Gastroesophageal sphincter (tissue), 3 donors: ENCODE measurements around the gene WDFY3.

ENCODE experiments used
- POLR2A ChIP-seq, 2 donors: fragments of 450-650 bp; IDR thresholded peaks; one replicate each; pipeline ENCODE4 v1.6.1; 2017; ENCODE audit warnings: antibody characterized with exemption in 2 of 2, mild to moderate bottlenecking in 2 of 2, moderate library complexity in 1 of 2
- TF ChIP-seq, protein P1 (sequence below), 4 experiments: fragments of 200-600 bp in 2 of 4; fragments of 450-650 bp in 2 of 4; sonication (generic) in 1 of 4; IDR thresholded peaks; one replicate each; pipeline ENCODE4 v1.5.1; 2017 to 2019; ENCODE audit warnings: antibody characterized with exemption in 4 of 4, mild to moderate bottlenecking in 2 of 4, moderate library complexity in 2 of 4

DNA sequence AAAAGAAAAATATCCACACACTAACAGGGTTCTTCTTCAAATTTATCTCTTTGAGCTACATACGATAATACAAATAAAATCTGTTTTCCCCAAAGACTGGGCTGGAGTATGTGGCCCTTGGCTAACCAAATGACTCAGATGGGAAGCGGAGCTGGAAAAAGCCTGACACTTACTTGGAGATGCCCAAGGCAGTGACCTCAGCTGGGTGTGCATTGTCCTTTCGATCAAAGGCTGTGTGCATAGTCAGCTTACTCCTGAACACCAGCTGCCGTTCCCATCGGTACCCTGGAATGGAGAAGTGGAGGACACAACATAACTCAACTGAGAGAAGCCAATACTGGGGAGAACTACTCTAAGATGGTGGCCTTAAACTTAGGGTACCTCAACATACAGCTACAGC is 288.5 kb downstream of the WDFY3 start:
- TF ChIP-seq, protein P1, sequence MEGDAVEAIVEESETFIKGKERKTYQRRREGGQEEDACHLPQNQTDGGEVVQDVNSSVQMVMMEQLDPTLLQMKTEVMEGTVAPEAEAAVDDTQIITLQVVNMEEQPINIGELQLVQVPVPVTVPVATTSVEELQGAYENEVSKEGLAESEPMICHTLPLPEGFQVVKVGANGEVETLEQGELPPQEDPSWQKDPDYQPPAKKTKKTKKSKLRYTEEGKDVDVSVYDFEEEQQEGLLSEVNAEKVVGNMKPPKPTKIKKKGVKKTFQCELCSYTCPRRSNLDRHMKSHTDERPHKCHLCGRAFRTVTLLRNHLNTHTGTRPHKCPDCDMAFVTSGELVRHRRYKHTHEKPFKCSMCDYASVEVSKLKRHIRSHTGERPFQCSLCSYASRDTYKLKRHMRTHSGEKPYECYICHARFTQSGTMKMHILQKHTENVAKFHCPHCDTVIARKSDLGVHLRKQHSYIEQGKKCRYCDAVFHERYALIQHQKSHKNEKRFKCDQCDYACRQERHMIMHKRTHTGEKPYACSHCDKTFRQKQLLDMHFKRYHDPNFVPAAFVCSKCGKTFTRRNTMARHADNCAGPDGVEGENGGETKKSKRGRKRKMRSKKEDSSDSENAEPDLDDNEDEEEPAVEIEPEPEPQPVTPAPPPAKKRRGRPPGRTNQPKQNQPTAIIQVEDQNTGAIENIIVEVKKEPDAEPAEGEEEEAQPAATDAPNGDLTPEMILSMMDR (IDR thresholded peaks at IDR 0.05) = no peak
- TF ChIP-seq POLR2A (IDR thresholded peaks at IDR 0.05) = no peak
